HAP-1 (cell line): ENCODE data around the gene SH3GL2.

Experiments
- DNase-seq, 2 experiments: peaks; one replicate each; pipeline ENCODE4 v3.0.0-alpha.2; 2016 to 2020; ENCODE audit warnings: low spot score in 2 of 2
- H3K27me3 ChIP-seq: fragments of 250-450 bp; sonication (Bioruptor Pico); 2 replicates; pipeline ENCODE4 v1.5.1; 2020; ENCODE audit warnings: low read depth, mild to moderate bottlenecking, moderate library complexity
- H3K36me3 ChIP-seq: fragments of 250-450 bp; sonication (Bioruptor Pico); replicated peaks from 2 replicates; pipeline ENCODE4 v1.5.1; 2020; ENCODE audit warnings: mild to moderate bottlenecking
- H3K4me1 ChIP-seq: fragments of 250-450 bp; sonication (Bioruptor Pico); 2 replicates; pipeline ENCODE4 v1.5.1; 2020; ENCODE audit warnings: mild to moderate bottlenecking
- H3K4me3 ChIP-seq: fragments of 250-450 bp; sonication (Bioruptor Pico); 2 replicates; pipeline ENCODE4 v1.5.1; 2020; ENCODE audit warnings: mild to moderate bottlenecking, moderate library complexity
- H3K9me3 ChIP-seq: fragments of 250-450 bp; sonication (Bioruptor Pico); 2 replicates; pipeline ENCODE4 v1.5.1; 2020; ENCODE audit warnings: mild to moderate bottlenecking, moderate library complexity
- in situ Hi-C: fragments of 300-500 bp; cut with MboI; formaldehyde crosslinking; loops from 3 replicates; pipeline ENCODE4 v1.14.3; 2020; ENCODE audit warnings: low sequenced_read_pairs, inconsistent platforms, mixed read lengths

SH3GL2 gene

DNA sequence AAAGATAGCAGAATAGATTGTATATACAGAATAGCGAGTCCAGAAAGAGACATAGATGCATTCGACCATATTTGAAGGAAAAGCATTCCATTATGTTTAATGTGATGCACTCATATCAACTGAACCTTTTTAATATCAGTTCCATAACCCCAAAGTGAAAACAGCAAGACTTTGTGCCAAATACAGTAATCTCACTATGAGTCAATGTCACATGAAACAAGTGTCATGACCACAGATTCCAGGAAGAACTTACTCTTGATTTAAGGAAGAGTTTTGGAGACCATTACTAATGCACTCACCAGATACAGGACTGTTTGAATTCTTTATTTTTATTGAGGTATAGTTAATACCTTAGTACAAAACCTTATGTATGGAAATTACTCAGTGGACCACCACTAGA is 220.5 kb downstream of the SH3GL2 start:
- in situ Hi-C loops, result no loop called here
- H3K27me3 ChIP-seq, result no peaks in the 10 kb centered on the region; the same call in 1 of the 2 replicates
- H3K4me3 ChIP-seq, result no peak overlapping the region
- no peaks in the 10 kb centered on the region for H3K9me3 ChIP-seq
- no peaks in the 10 kb centered on the region for H3K4me1 ChIP-seq
- no peaks in the 10 kb centered on the region for H3K36me3 ChIP-seq
- no peak for DNase-seq

DNA sequence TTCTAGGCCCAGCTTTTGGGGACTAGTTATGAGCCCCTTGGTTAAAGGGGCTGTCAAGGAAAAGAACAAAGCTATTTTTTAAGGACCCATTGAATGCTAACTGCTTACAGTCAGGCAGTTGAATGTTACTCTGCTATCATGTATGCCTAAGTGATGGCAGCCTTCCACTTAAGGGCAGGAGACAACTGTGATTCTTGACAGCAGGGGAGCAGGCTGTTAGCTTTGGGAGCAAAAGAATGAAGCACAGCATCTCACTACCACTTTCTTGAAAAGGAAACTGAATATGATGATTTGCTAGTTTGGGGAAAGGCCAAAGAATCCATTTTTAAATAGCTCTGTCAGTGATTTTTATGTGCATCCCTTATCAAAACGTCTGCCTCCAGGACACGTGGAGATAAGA is 221.6 kb downstream of the SH3GL2 start:
- H3K27me3 ChIP-seq, result no peaks in the 10 kb centered on the region; the same call in 1 of the 2 replicates
- in situ Hi-C loops, result loop anchor here (10.0 kb wide), 1 partner anchor 1224 kb away; no protein-coding TSS in a partner anchor
- DNase-seq, result no peak

DNA sequence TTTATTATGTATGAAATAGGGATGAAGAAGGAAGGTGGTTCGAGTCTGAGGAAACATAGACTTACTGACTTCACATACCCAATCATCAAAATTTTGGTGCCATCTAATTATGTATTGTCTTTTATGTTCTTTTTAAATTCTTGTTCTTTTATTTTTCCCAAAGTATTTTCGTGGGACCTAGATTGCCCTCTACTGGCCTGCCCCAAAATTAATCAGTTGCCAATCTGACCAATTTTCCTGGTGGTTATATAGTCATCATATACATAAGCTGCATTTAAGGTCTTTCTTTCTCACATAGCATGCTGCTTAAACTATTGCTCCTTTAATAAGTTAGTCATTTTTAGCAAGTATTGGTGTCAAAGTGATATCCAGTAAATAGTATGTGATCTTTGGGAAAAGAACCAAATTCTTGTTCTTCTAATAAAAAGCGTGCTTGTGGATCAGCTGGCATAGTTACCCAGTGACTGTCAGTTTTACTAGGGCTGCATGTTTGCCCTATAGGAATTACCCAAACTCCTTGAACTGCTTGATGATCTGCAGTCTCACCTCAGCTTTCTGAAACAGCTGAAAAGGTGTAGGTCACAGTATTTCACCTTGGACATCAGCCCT is 223.5 kb downstream of the SH3GL2 start:
- Histone ChIP-seq H3K9me3 (no peaks in the 10 kb centered on the region), H3K27me3 (no peaks in the 10 kb centered on the region; the same call in 1 of the 2 replicates), H3K4me1 (no peaks in the 10 kb centered on the region), H3K4me3 (no peak overlapping the region), H3K36me3 (no peaks in the 10 kb centered on the region)
- in situ Hi-C loops, result loop anchor here (10.0 kb wide), 1 partner anchor 1222 kb away; no protein-coding TSS in a partner anchor
- peak; percentile 8 to 19 for DNase-seq

More for the DNA sequence above, 221.6 kb downstream of the SH3GL2 start:
- H3K36me3 ChIP-seq, result no peaks in the 10 kb centered on the region
- no peak overlapping the region for H3K4me3 ChIP-seq
- no peaks in the 10 kb centered on the region for H3K4me1 ChIP-seq
- H3K9me3 ChIP-seq, result no peaks in the 10 kb centered on the region

DNA sequence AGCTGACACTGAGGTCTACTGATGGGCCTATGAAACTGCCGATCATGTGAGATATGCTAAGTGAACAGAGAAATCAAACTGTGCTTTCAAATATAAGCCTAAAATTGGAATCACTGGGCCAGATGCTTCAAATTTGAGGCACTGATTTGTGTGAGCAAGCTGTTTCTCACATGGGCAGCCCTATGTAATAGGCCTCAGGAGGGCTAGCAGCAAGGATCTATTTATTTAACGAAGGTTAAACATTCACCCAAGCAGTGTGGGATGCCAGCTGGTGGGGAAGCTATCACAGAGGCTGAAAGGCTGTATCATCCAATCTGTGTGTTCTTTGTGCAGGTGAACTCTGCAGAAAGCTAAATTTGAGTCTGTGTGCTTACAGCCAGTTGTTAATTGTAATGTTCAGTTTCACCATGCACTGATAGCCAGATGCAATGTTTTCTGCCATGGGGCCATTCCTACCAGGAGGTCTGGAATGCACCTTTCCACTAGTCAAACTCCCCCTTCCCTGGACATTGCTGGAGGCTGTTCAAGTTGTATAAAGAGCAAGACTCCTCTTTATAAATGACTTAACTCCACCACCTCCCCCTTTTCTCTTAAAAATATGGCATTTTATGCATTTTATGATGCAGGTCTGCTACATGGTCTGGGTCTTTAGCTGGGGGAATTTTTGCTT is 228.9 kb downstream of the SH3GL2 start:
- in situ Hi-C loops, result loop anchor here (5.0 to 10.0 kb wide), 2 partner anchors 270 to 1217 kb away; no protein-coding TSS in a partner anchor
- no peaks in the 10 kb centered on the region for H3K4me1 ChIP-seq
- H3K27me3 ChIP-seq, result no peaks in the 10 kb centered on the region; the same call in none of the 2 replicates
- H3K9me3 ChIP-seq, result no peaks in the 10 kb centered on the region
- H3K4me3 ChIP-seq, result no peak overlapping the region
- no peak for DNase-seq
- no peaks in the 10 kb centered on the region for H3K36me3 ChIP-seq

DNA sequence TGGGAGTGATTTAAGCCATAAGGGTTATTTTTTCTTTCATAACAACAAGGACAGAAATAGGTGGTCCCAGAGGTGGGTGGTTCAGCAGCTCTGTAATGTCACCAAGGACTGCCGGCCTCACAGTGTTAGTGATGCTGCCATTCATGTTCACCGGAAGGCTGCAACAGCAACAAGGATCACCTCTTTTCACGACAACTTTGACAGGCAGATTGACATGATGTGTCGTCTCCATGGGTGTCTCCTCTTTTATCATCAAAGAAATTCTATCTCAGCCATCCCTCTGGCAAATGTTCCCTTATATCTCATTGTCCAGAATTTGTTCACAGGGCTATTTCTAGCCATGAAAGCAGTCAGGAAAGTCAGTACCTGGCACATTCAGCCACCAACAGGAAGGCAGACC is 231.5 kb downstream of the SH3GL2 start:
- no peak overlapping the region for H3K4me3 ChIP-seq
- no peak for DNase-seq
- in situ Hi-C loops, result loop anchor here (5.0 kb wide), 1 partner anchor 397 kb away; no protein-coding TSS in a partner anchor

DNA sequence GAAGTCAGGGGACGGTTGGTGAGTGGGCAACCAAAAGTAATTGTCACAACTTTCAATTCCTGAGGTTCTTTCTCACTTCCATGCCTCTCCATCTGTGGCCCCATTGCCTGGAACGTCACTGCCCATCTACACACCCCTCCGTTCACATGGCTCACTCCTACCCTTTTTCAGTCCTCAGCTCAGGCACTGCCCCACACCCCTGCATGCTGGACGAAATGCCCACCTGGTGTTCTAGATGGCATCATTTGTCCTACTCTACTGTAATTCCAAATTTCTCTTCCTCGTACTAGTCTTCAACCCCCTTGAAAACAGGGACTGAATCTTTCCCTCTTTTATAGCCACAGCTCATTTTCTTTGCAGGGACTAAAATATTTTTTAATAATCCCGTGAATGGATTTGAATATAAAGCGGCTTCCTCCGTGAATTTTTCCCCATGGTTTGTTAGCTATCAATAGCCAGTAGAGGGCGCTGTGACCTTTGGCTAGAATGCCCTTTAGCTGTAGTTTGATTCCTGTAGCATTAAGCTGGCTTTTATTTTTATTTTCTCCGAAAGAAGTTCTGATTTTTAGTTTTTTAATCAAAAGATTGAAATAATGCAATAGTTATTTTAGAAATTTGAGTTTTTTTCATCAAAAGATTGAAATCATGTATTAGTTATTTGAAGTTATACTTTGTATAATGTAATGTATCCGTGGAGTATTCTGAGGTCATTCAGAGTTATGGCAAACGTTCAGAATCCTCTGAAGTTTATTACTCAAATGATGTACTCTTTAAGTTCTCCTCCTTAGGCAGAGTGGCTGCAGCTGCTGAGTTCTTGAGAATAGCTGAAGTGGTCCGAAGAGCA is 232.1 kb downstream of the SH3GL2 start:
- Histone ChIP-seq H3K4me3 (no peak overlapping the region), H3K4me1 (no peaks in the 10 kb centered on the region), H3K36me3 (no peaks in the 10 kb centered on the region), H3K27me3 (no peaks in the 10 kb centered on the region; the same call in 1 of the 2 replicates), H3K9me3 (no peaks in the 10 kb centered on the region)
- in situ Hi-C loops, result loop anchor here (5.0 kb wide), 1 partner anchor 396 kb away; no protein-coding TSS in a partner anchor
- peak; percentile 47 to 71 for DNase-seq

More for the DNA sequence above, 231.5 kb downstream of the SH3GL2 start:
- no peaks in the 10 kb centered on the region for H3K36me3 ChIP-seq
- no peaks in the 10 kb centered on the region for H3K4me1 ChIP-seq
- H3K27me3 ChIP-seq, result no peaks in the 10 kb centered on the region; the same call in 1 of the 2 replicates
- no peaks in the 10 kb centered on the region for H3K9me3 ChIP-seq

DNA sequence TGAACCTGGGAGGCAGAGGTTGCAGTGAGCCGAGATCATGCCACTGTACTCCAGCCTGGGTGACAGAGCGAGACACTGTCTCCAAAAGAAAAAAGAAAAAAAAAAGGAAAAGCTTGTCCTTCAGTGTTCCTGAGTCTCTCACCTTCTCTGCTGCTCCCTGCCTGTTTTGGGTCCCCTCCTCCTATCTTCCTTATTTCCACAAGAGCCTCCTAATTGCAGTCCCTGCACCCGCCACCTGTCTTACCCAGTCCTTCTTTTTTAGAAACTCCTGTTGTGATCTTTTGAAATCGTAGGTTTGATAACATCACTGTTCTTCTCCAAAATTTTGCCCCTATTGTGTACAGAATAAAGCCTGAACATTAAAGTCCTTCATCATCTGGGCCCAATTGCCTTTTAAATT is 234.9 kb downstream of the SH3GL2 start:
- H3K9me3 ChIP-seq, result no peaks in the 10 kb centered on the region
- H3K36me3 ChIP-seq, result no peaks in the 10 kb centered on the region
- no peaks in the 10 kb centered on the region for H3K4me1 ChIP-seq
- no peak for DNase-seq
- no peaks in the 10 kb centered on the region; the same call in 1 of the 2 replicates for H3K27me3 ChIP-seq
- in situ Hi-C loops, result loop anchor here (5.0 kb wide), 1 partner anchor 394 kb away; no protein-coding TSS in a partner anchor
- H3K4me3 ChIP-seq, result no peak overlapping the region

DNA sequence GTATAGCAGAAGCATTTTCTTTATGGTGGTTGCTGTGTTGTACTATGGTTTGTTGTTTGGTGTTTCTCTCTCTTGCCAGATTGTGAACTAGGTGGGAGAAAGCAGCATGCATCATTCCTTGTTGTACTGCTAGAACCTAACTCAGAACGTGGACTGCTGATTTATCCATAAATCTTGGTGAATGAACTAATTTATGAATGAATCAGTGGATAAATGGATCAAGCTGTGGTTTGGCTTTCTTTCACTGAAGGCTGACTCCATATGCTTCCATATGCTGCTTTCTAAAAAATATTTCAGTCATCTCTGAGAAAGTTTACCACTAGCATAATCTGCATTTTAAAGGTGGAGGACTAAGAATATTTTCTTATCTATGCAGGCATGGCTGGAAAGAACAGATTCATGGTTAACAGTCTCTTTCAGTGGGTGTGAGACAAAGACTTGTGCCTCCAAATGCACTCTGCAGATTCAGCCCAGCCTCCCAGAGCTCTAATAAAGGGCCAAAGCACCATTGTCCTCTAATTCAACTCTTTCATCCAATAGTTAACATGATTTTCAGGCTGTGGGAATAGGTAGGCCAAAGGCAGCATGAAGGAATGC is 237.7 kb downstream of the SH3GL2 start:
- Histone ChIP-seq H3K36me3 (no peaks in the 10 kb centered on the region), H3K4me1 (no peaks in the 10 kb centered on the region), H3K27me3 (no peaks in the 10 kb centered on the region), H3K9me3 (no peaks in the 10 kb centered on the region), H3K4me3 (no peak overlapping the region)
- DNase-seq, result no peak
- in situ Hi-C loops, result no loop called here

DNA sequence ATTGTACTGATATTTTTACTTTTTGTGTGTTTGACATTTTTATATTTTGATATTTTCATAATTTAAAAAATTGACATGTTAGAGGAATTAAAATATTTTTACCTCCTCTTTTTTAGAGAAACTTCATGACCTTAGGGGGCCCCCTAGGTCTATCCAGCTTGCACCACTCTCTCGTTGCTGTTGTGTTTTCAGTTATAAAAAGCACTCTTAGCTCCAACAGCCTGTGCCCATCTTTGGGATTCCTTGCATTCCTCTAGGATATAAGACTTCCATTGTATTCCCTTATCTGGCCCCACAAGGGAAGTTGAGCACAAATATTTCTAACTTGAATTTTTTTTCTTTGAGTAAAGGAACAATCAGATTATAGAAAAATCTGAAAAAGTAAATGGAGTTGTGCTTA is 245.3 kb downstream of the SH3GL2 start:
- Histone ChIP-seq H3K4me3 (no peak overlapping the region), H3K36me3 (no peaks in the 10 kb centered on the region), H3K27me3 (no peaks in the 10 kb centered on the region), H3K4me1 (no peaks in the 10 kb centered on the region; the same call in 1 of the 2 replicates), H3K9me3 (no peaks in the 10 kb centered on the region)
- in situ Hi-C loops, result no loop called here
- no peak for DNase-seq

DNA sequence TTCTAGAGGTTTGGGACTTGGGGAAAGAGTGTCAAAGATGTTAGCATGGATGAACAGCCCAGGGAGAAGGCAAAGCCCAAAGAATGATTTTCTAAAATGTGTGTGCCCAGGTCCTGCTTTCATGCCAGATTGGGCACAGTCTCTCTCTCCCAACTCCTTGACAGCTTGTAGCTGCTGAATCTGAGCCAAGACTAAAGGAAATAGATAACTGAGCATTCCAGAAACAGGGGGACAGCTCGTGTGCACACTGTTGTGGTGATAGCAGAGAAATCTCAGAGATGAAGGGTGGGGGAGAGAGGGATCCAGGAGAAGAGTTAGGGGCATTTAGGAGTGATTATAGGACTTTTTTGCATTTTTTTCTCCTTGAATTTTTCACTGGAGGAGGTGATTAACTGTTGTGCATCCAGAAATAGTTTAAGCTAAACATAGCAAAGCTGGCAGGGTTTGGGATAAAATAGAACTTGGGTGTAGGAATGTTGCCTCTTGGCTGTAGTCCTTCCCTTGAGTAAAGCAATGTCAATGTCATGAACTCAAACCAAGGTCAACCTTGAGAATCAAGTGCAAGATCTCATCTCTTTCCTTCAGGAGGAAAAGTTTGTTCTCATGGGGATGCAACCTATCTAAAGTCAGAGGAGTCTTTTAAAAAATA is 245.9 kb downstream of the SH3GL2 start:
- Histone ChIP-seq H3K4me1 (no peaks in the 10 kb centered on the region; the same call in 1 of the 2 replicates), H3K4me3 (no peak overlapping the region), H3K36me3 (no peaks in the 10 kb centered on the region), H3K9me3 (no peaks in the 10 kb centered on the region), H3K27me3 (no peaks in the 10 kb centered on the region)
- in situ Hi-C loops, result no loop called here
- DNase-seq, result no peak

DNA sequence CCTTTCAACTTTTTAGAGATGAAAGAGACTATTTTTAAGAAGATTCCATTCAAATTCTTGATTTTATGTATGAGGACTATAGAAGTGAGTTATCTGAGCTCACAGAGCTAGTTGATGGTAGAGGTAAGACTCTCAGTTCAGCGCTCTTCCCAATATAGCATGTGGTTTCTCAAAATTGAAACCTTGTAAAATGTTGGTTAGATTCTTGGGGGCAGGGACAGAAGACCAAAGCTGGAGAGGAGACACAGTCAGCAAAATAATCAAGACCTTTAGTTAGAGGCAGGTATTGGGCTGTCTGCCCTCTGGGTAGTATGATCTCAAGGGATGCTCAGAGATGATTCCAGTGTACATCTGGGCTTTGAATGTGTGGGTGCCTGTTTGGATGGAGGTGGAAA is 246.4 kb downstream of the SH3GL2 start:
- Histone ChIP-seq H3K36me3 (no peaks in the 10 kb centered on the region), H3K4me1 (no peaks in the 10 kb centered on the region; the same call in 1 of the 2 replicates), H3K4me3 (no peak overlapping the region), H3K9me3 (no peaks in the 10 kb centered on the region), H3K27me3 (no peaks in the 10 kb centered on the region)
- DNase-seq, result no peak
- in situ Hi-C loops, result no loop called here

DNA sequence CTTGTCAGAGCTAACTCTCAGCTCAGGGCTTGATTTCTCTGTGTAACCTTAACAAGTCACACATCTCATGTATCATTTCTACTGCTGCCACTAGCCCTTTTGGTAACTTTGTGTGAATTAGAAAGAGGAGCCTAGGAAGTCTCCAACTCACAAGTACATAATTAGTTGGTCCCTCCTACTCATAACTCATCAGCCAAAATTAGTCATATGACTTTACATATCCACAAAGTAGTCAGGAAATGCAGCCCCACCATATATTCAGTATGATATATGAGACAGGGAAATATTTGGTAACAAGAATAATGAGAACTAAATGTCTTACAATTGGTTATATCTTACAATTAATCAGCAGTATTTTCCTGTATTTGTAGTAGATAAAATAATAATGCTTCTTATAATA is 250.2 kb downstream of the SH3GL2 start:
- Histone ChIP-seq H3K9me3 (no peaks in the 10 kb centered on the region), H3K27me3 (no peaks in the 10 kb centered on the region), H3K4me3 (no peak overlapping the region), H3K36me3 (no peaks in the 10 kb centered on the region), H3K4me1 (no peaks in the 10 kb centered on the region; the same call in 1 of the 2 replicates)
- in situ Hi-C loops, result no loop called here
- no peak for DNase-seq
